ENCODE measurements around the gene STK4.

GRCh38 chr20:45029884-45030283 lies 63.6 kb downstream of the STK4 start:
- TF ChIP-seq POLR2A (IDR thresholded peaks at IDR 0.05) (no peak), CTCF (IDR thresholded peaks at IDR 0.05) (no peak)

All from suprapubic skin (tissue), 3 donors.